ENCODE results near the gene SMYD2.

- no peak for TF ChIP-seq CTCF (IDR thresholded peaks at IDR 0.05)
- TF ChIP-seq POLR2A (IDR thresholded peaks at IDR 0.05): no peak
These were observed 29.6 kb upstream of the SMYD2 start for GRCh38 chr1:214251354-214251753.
